Fibroblast of lung (primary cell): ENCODE measurements around the gene COL8A1. TPM values are rescaled to one million over a fixed set of nuclear protein-coding genes. Genes with fewer than 3 reads are reported as not detected.

Experiments
- DNase-seq, 2 donors: peaks; one replicate each; pipeline versions ENCODE4 v3.0.0 to v3.0.0-alpha.2; 2010; ENCODE audit warnings: low read depth in 2 of 2
- H2AFZ ChIP-seq: 2 replicates; pipeline ENCODE4 v1.5.1; 2012; ENCODE audit warnings: low read length, control low read depth, inconsistent platforms
- H3K27ac ChIP-seq: 2 replicates; pipeline ENCODE4 v1.5.1; 2011; ENCODE audit warnings: low read length, control low read depth; ENCODE audit not compliant: insufficient read depth
- H3K27me3 ChIP-seq: 2 replicates; pipeline ENCODE4 v1.5.1; 2011; ENCODE audit warnings: mild to moderate bottlenecking, low read length; ENCODE audit not compliant: control insufficient read depth, insufficient read depth
- H3K36me3 ChIP-seq: 2 replicates; pipeline ENCODE4 v1.5.1; 2011; ENCODE audit warnings: low read length; ENCODE audit not compliant: control insufficient read depth, insufficient read depth
- H3K4me1 ChIP-seq: 2 replicates; pipeline ENCODE4 v1.5.1; 2011; ENCODE audit warnings: low read length; ENCODE audit not compliant: control insufficient read depth, insufficient read depth; ENCODE audit errors: extremely low read depth
- H3K4me2 ChIP-seq: 2 replicates; pipeline ENCODE4 v1.5.1; 2011; ENCODE audit warnings: low read length, control low read depth; ENCODE audit not compliant: insufficient read depth; ENCODE audit errors: extremely low read depth
- H3K4me3 ChIP-seq, 4 experiments: fragments of 200-600 bp in 1 of 4; sonication (generic) in 1 of 4; replicated peaks in 1 of 4; 2 replicates each; pipeline ENCODE4 v1.5.1; 2011 to 2016; ENCODE audit warnings: low read length in 4 of 4, low read depth in 3 of 4, mild to moderate bottlenecking in 3 of 4, control low read depth in 2 of 4, inconsistent platforms in 1 of 4, mixed read lengths in 1 of 4; ENCODE audit not compliant: insufficient read depth in 1 of 4; ENCODE audit errors: control extremely low read depth in 1 of 4
- H3K79me2 ChIP-seq: 2 replicates; pipeline ENCODE4 v1.5.1; 2012; ENCODE audit warnings: mild to moderate bottlenecking, low read length, inconsistent platforms; ENCODE audit not compliant: control insufficient read depth, insufficient read depth
- H3K9ac ChIP-seq: 2 replicates; pipeline ENCODE4 v1.5.1; 2011; ENCODE audit warnings: mild to moderate bottlenecking, low read length, control low read depth; ENCODE audit not compliant: insufficient read depth
- H3K9me3 ChIP-seq: 2 replicates; pipeline ENCODE4 v1.5.1; 2012; ENCODE audit warnings: low read depth, low read length; ENCODE audit not compliant: control insufficient read depth, insufficient read depth
- H4K20me1 ChIP-seq: 2 replicates; pipeline ENCODE4 v1.5.1; 2011; ENCODE audit warnings: low read length; ENCODE audit not compliant: control insufficient read depth, insufficient read depth; ENCODE audit errors: extremely low read depth
- CTCF ChIP-seq, 2 donors: IDR thresholded peaks in 1 of 2; conservative IDR thresholded peaks in 1 of 2; 1 replicate in 1 of 2; 2 replicates in 1 of 2; pipeline ENCODE4 v1.5.1; 2011 to 2012; ENCODE audit warnings: low read length in 2 of 2, control low read depth in 1 of 2, inconsistent platforms in 1 of 2, low read depth in 1 of 2, mild to moderate bottlenecking in 1 of 2
- EZH2 ChIP-seq: IDR thresholded peaks from 2 replicates; pipeline ENCODE4 v1.5.1; 2012; ENCODE audit warnings: low read length, control low read depth, mild to moderate bottlenecking; ENCODE audit errors: missing control alignments
- polyA plus RNA-seq, 2 donors: library from polyadenylated mRNA; depleted of rRNA in 1 of 2; stranded (reverse) in 1 of 2; unstranded in 1 of 2; fragments of >200 nt; gene quantifications; 2 replicates each; pipeline ENCODE4 v1.2.1, GENCODE V29; 2011 to 2012; ENCODE audit warnings: missing spikeins in 1 of 2
- total RNA-seq: library from RNA; depleted of rRNA; stranded (reverse); fragments of >200 nt; gene quantifications from 2 replicates; pipeline ENCODE4 v1.2.1, GENCODE V29; 2014

The COL8A1 gene
- total and polyA plus RNA-seq, 2 donors (not counting 1 experiment from before 2014, with no cell fraction given) = 85.4 to 215 TPM

GRCh38 chr3:99678896-99679295 is 40.5 kb downstream of the COL8A1 start:
- Histone ChIP-seq H3K36me3 (no peaks in the 10 kb centered on the region), H3K4me2 (no peak overlapping the region), H4K20me1 (no peaks in the 10 kb centered on the region), H3K27ac (no peak overlapping the region), H3K4me1 (peaks cover 7% of the 10 kb centered on the region), H2AFZ (no peak overlapping the region), H3K27me3 (no peaks in the 10 kb centered on the region), H3K9me3 (no peaks in the 10 kb centered on the region), H3K4me3 (no peak overlapping the region), H3K9ac (no peak overlapping the region), H3K79me2 (peaks cover 2% of the 10 kb centered on the region)
- DNase-seq = no peak
- TF ChIP-seq CTCF (conservative IDR thresholded peaks at IDR 0.05 in 1 of 2, IDR thresholded peaks at IDR 0.05 in 1 of 2; ENCODE audit: low read depth in 1 of 2, low read length in 2 of 2) (no peak), EZH2 (no peak)

GRCh38 chr3:99681512-99681911 is 43.1 kb downstream of the COL8A1 start:
- Histone ChIP-seq H3K4me2 (no peak overlapping the region), H3K9ac (no peak overlapping the region), H3K36me3 (no peaks in the 10 kb centered on the region), H2AFZ (no peak overlapping the region), H3K27ac (no peak overlapping the region), H3K9me3 (no peaks in the 10 kb centered on the region), H4K20me1 (no peaks in the 10 kb centered on the region), H3K4me3 (no peak overlapping the region), H3K27me3 (no peaks in the 10 kb centered on the region), H3K79me2 (no peaks in the 10 kb centered on the region), H3K4me1 (peaks cover 5% of the 10 kb centered on the region)
- TF ChIP-seq EZH2 (no peak), CTCF (conservative IDR thresholded peaks at IDR 0.05 in 1 of 2, IDR thresholded peaks at IDR 0.05 in 1 of 2; ENCODE audit: low read depth in 1 of 2, low read length in 2 of 2) (no peak)
- peak in 1 of 2 donors; percentile 46 for DNase-seq

DNA sequence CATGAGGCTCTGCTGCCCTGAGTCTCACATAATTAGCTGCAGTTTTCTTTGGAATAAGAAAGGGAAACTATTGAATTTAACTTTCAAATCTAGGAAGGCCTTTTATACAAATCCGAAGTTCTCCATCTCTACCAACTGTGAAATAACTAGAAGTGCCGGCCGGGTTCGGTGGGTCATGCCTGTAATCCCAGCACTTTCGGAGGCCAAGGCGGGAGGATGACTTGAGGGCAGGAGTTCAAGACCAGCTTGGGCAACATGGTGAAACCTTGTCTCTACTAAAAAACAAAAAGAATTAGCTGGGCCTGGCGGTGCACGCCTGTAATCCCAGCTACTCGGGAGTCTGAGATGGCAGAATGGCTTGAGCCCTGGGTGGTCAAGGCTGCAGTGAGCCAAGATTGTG is 43.6 kb downstream of the COL8A1 start:
- H3K9ac ChIP-seq = no peak overlapping the region
- H3K79me2 ChIP-seq = no peaks in the 10 kb centered on the region
- H3K4me3 ChIP-seq = no peak overlapping the region
- no peak overlapping the region for H3K4me2 ChIP-seq
- H3K9me3 ChIP-seq = no peaks in the 10 kb centered on the region
- no peaks in the 10 kb centered on the region for H3K36me3 ChIP-seq
- H3K4me1 ChIP-seq = peaks cover 5% of the 10 kb centered on the region
- no peak overlapping the region for H2AFZ ChIP-seq
- TF ChIP-seq EZH2 (no peak), CTCF (conservative IDR thresholded peaks at IDR 0.05 in 1 of 2, IDR thresholded peaks at IDR 0.05 in 1 of 2; ENCODE audit: low read depth in 1 of 2, low read length in 2 of 2) (no peak)
- DNase-seq = no peak
- no peaks in the 10 kb centered on the region for H3K27me3 ChIP-seq
- no peaks in the 10 kb centered on the region for H4K20me1 ChIP-seq
- no peak overlapping the region for H3K27ac ChIP-seq
